Measurements from ENCODE around the gene ZNF148.
A peak's percentile ranks its signal among the peaks of the same experiment; 100 is the strongest.

ZNF148 gene

GRCh38 chr3:125326957-125327356, 48.2 kb downstream of the ZNF148 start:
- no peak for DNase-seq

- DNase-seq, result no peak
Measured at GRCh38 chr3:125325746-125326145, 49.4 kb downstream of the ZNF148 start.

DNA sequence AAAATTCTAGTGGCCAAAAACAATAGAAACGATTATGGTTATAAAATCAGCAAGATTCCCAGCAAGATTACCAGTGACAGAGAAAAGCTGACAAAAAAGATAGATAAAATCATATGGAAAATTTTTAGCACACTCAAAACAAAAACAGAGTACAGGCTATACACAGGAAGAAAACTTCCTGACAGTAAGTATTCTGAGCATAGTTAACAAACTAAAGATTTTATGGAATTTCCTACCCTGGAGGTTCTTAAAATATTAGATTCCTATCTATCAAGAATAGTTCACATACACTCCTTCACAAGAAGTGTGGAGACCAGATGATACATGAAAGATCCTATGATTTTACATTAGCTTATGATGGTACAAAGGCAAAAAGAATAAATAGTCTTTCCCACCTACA, 50.8 kb downstream of the ZNF148 start:
- no peak for DNase-seq

DNA sequence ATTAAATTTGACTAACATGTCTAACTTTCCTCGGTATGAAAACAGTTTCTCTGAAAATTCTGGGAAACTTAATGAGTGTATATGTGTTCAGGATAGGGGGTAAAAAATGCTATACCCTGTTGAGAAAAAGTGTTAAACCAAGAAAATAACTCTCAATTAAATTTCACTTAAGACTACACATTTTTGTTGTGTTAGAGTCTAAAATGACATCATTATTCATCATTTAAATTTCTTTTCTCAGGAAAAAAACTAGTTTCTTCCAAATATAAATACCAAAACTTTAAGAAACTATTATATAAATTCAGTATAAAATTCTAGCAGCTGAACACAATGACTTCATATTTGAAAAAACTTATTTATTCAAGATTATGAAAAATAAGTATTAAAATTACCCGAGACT, 52.2 kb downstream of the ZNF148 start:
- no peak for DNase-seq

GRCh38 chr3:125322166-125322565, 53.0 kb downstream of the ZNF148 start:
- no peak for DNase-seq

DNA sequence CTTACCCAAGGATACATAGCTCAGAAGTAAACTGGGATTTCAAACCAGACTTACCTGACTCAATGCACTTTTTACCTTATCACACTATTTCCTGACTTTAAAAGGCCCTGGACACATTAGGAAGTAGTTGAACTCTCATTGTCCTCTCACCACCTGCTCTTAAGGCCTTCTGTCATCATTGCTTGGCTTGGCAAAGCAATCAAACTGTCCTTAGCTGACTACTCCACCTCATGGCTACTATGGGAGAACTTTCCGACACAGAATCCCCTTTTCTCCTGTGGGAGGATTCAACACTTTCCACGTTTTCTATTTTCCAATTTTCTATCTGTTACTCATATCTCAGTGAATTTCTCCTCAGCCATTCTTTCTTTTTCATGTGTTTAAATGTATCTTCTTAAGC, 55.4 kb downstream of the ZNF148 start:
- DNase-seq, result no peak

GRCh38 chr3:125318871-125319270, 56.3 kb downstream of the ZNF148 start:
- DNase-seq, result no peak

- DNase-seq, result no peak
Measured at GRCh38 chr3:125318167-125318865, 56.8 kb downstream of the ZNF148 start.

DNA sequence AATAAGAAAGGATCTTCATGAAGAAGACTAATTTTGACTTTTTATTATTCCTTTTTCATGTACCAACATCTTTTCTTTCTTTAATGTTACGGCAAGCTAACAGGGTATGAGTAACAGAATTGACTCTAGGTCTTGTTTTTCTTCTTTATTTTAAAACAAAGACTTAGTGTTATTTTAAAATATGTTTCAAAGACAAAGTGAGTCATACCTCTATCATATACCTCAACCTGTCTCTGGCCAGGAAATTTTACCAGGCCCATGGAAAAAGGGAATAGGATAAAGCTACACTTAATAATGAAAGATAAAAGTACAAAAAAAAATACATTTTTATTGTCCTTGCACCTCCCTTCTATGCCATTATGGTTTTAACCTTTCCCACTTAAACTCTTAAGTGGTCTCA, 57.4 kb downstream of the ZNF148 start:
- no peak for DNase-seq

DNA sequence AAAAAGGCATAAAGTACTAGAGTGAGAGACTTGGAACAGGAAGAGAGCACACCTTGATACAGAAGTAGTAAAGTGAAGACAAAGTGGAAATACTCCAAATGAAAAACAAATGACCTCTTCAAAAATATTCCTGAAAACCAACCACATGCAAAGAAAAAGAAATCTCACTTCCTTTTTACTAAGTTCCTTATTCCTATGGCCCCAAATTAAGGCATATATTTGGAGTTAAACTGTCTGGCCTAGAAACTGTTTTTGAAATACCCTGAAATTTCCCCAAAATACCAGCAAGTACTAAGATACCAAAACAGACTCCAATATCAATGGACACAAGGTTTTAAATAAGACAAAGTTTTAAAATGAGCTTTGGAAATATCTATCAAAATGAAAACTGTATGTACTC, 58.2 kb downstream of the ZNF148 start:
- no peak for DNase-seq

- DNase-seq, result no peak
Measured at GRCh38 chr3:125316246-125316645, 58.9 kb downstream of the ZNF148 start.

GRCh38 chr3:125313060-125313635, 62.0 kb downstream of the ZNF148 start:
- no peak for DNase-seq

DNA sequence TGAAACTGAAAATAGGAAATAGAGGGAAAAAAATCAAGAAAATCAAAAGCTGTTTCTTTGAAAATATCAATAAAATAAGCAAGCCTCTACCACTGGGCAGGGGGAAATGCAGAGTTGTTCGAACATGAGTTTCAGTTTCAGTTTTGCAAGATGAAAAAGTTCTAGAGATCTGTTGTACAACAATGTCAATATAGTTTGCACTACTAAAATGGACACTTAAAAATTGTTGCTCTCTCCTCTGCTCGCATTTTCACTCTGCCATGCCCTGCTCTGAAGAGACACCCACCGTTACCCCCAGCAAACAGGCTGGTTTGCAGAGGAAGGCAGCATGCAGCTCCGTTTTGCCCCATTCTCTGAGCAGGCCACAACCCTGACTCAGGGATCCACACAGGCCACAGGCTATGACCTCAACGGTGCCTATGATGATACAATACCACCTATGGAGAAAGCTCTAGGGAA, 64.5 kb downstream of the ZNF148 start:
- DNase-seq, result no peak

- DNase-seq, result no peak
Measured at GRCh38 chr3:125309476-125309875, 65.6 kb downstream of the ZNF148 start.

DNA sequence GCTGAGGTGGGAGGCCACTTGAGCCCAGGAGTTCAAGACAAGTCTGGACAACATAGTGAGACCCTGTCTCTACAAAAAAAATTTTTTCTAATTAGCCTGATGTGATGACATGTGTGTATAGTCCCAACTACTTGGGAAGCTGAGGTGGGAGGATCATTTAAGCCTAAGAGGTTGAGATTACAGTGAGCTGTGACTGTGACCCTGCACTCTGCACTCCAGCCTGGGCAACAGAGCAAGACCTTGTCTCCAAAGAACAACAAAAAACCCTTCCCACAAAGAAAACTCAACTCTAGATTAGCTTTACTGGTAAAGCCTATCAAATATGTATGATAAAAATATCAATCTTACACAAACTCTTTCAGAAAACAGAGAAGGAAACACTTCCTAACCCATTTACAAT, 68.5 kb downstream of the ZNF148 start:
- DNase-seq, result no peak

DNA sequence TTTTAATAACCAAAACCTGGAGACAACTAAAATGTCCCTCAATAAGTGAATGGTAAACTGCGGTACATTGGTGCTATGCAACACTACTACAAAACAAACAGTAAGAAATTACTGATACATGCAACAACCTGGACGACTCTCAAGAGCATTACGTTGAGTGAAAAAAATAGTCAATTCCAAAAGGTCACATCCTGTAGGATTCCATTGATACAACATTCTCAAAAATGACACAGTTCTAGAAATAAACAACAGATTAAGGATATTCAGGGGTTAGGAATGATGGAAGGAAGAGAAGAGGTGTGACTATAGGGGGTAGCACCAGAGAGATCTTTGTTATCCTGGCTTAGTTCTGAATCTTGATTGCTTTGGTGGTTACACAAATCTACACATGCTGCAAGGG, 72.2 kb downstream of the ZNF148 start:
- DNase-seq, result no peak

- DNase-seq, result no peak
Measured at GRCh38 chr3:125300416-125300815, 74.7 kb downstream of the ZNF148 start.

- no peak for DNase-seq
Measured at GRCh38 chr3:125294411-125294810, 80.7 kb downstream of the ZNF148 start.

DNA sequence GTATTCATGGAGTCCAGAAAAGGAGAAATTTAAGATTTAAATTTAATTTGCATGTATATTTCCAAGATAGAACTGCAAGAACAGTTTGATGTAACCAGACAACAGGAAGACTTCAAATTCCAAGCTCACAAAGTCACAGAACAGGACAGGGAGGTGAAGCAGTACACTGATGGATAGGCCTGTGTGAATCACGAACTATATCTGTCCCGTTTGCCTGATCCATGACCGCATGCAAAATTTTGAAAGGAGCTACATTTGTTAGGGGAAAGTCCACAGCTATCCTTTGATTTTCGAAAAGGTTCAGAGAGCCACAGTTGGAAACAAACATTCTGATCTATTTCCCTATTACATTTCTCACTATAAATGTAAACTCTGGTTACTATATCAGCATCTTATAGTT, 83.1 kb downstream of the ZNF148 start:
- DNase-seq, result no peak

DNA sequence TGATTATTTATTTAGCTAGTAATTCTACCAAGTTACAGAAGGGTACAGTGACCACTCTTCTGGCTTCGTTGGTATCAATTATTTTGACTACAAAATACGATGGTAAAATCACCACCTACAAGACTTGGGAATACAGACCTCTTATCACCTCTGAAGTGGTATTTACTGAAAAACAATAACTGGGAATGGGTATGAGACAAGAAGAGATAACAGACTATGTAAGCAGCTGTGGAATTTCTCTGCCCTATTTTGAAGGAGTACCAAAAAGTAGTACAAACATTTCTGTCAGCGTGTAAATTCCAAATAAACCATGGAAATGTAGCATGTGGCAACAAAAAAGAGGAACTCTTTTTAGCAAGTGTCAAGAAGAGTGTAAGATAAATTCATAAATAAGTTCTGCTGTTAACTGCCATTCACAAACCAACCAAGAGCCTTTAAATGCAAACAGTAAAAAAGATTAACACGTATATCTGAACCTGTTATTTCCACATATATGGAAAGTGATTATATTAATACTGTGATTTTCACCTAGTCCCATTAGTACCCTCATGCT, 85.6 kb downstream of the ZNF148 start:
- DNase-seq, result no peak

DNA sequence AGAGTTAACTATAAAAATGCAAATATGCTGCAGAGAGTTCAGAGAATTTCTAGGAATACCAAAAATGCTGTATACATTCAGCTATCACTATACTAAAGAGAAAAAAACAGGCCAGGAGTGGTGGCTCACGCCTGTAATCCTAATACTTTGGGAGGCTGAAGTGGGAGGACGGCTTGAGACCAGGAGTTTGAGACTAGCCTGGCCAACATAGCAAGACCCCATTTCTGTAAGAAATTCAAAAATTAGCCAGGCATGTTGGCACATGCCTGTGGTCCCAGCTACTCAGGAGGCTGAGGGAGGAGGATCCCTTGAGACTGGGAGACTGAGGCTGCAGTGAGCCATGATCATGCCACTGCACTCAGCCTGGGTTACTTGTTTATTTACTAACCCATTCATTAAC, 87.9 kb downstream of the ZNF148 start:
- DNase-seq, result no peak

DNA sequence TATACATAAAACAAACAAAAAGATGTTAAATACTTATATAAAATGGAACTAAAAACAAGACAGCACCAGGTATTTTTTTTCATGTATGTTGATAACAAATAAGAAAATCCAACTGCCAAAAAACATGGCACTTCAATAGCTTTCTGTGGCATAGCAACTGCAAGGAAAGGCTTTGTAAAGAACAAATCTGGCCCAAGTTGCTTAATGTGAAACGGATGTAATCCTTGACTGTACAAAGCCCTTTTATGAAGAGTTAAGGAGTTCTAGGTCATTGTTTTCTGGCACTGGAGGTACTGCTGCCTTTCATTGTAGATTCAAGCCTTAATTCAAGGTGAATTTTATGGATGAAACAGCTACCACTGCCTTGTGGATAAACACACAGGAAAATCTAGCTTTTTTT, 93.7 kb downstream of the ZNF148 start:
- DNase-seq, result no peak

- peak; percentile 34 for DNase-seq
Measured at GRCh38 chr3:125280668-125281361, 94.3 kb downstream of the ZNF148 start.

- DNase-seq, result no peak
Measured at GRCh38 chr3:125278155-125278554, 97.0 kb downstream of the ZNF148 start.
